ENCODE measurements around the gene SCAMP4.

SCAMP4 gene

DNA sequence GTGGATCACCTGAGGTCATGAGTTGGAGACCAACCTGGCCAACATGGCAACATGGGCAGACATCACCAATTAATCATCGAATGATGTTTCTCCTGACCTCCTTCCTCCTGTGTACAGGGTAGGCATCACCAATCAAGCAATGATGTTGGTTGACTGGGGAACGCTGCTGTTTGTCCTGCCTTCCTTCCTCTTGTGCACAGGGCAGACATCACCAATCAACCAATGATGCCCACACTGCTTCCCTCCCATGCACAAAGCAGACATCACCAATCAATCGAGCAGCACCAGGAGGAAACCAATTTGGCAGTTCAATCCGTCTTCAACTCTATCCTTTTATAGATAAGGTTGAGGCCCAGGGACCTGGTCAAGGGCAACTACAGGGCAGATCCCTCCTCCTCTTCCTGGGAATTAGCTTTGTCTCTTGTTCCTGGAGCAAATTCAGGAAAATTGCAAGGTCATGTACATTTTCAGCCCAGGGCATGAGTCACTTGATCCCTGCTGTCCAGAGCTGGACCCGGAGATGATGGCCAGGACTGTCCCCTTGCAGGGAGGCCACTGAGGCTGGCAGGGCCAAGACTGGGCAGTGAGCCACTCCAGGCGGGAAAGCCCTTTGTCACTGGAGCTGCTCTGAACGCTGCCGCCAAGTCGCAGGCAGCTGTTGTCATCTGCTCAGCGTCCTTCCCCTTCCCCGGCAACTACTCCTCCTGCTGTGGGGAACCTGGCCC is 30.4 kb downstream of the SCAMP4 start:
- in situ Hi-C loops (cut with HindIII; ENCODE audit: low sequenced_read_pairs) = loop anchor here (5.0 kb wide), 3 partner anchors 57 to 147 kb away; partner anchors contain the start of gene BTBD2

DNA sequence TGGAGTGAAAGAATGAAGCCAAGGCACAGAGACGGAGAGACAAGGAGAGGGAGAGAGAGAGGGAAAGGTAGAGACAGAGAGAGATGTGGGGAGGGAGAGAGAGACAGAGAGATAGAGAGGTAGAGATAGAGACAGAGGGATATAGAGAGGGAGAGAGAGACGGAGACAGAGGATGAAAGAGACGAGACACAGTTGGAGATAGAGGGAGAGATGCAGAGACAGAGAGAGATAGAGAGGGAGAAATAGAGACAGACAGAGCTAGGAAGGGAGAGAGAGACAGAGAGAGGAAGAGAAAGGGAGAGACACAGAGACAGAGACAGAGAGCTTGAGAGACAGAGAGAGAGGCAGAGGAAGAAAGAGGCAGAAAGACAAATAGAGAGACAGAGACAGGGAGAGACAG is 31.2 kb downstream of the SCAMP4 start:
- in situ Hi-C loops (cut with HindIII; ENCODE audit: low sequenced_read_pairs) = loop anchor here (5.0 kb wide), 3 partner anchors 56 to 146 kb away; partner anchors contain the start of gene BTBD2

DNA sequence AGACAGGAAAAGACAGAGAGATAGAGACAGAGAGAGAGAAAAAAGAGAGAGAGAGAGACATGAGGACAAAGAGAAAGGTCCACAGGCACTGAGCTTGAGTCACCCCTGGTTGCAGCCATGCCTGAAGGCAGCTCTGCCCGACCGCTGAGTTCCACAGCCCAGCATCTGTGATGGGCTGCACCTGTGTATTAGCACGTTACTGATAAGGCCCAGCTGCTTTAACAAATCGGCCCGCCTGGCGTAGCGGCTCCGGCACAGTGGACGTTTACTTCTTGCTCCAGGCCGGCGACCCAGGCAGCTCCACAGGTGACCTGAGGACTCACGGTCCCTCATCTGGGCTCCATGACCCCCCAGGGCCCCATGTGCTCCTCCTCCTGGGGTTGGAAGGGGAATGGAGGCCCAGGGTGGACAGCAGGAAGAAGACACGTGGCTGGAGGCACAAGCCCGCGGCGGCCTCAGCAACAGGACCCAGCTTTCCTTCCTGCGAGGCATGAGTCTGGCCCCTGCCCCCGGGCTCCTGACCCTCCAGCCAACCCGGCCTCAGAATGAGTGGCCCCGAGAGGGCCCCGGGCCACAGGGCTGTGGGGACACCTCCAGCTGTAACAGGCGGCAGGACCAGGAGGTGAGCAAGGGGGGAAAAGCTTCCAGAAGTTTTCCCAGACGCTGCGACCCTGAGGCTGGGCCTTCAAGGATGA is 31.9 kb downstream of the SCAMP4 start:
- in situ Hi-C loops (cut with HindIII; ENCODE audit: low sequenced_read_pairs) = loop anchor here (5.0 kb wide), 3 partner anchors 55 to 145 kb away; partner anchors contain the start of gene BTBD2

DNA sequence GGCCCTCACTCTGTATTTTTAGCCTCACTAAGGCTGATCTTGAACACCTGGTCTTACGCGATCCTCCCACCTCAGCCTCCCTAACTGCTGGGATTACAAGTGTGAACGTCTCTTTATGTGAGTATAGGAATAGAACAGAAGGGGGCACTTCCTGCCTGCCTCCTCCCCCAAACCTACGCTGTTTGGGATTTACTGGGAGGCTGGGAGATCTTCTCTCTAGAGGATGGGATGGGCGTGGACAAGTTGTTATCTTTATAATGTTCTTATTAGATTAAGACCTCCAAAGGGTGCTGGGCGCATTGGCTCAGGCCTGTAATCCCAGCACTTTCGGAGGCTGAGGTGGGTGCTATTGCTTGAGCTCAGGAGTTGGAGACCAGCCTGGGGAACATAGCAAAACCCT is 32.9 kb downstream of the SCAMP4 start:
- in situ Hi-C loops (cut with HindIII; ENCODE audit: low sequenced_read_pairs) = loop anchor here (5.0 kb wide), 3 partner anchors 54 to 144 kb away; partner anchors contain the start of gene BTBD2

DNA sequence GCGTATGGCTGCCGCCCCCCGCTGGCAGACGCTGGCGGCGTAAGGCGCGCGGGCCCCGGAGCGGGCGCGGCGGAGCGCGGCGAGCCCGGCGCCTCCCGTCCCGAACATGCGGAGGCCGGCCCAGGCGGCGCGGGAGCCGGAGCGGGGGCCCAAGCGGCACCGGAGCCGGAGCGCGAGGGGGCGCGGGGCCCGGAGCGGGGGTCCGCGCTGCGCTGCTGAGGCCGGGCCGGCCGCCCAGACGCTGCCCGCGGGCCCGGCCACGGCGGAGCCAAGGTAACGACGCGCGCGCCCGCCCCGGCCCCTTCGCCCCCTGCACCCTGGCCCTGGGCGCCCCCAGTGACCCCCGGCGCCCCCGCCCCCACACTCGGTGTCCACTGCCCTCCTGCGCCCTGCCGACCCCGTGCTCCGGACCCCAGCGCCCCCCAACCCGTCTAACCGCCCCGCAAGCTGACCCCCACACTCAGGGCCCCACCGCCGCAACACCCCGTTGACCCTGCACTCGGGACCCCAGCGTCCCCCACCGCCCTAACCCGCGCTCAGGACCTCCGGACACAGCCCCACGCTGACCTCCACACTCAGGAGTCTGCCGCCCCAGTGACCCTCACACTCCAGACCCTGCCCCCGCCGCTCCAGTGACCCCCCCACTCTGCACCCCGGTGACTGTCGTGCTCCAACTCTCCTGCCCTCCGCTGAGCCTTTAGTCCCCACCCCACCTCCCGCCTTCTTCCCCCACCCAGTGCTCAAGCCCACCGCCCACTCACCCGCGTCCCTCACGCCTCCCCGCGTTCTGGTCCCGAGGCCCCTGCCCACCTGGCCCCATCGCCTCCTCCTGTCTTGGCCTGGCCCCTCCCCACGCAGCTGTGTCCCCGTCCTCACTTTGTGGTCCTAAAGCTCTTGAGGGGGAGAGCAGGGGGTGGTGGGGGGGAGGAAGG is 36.2 kb downstream of the SCAMP4 start, which contains the start of gene CSNK1G2:
CSNK1G2 (plus strand) TSS at position 27 of the 932 bp plus-strand sequence. CDS start 28,601 bp downstream, outside the sequence.
- in situ Hi-C loops (cut with HindIII; ENCODE audit: low sequenced_read_pairs) = no loop called here

DNA sequence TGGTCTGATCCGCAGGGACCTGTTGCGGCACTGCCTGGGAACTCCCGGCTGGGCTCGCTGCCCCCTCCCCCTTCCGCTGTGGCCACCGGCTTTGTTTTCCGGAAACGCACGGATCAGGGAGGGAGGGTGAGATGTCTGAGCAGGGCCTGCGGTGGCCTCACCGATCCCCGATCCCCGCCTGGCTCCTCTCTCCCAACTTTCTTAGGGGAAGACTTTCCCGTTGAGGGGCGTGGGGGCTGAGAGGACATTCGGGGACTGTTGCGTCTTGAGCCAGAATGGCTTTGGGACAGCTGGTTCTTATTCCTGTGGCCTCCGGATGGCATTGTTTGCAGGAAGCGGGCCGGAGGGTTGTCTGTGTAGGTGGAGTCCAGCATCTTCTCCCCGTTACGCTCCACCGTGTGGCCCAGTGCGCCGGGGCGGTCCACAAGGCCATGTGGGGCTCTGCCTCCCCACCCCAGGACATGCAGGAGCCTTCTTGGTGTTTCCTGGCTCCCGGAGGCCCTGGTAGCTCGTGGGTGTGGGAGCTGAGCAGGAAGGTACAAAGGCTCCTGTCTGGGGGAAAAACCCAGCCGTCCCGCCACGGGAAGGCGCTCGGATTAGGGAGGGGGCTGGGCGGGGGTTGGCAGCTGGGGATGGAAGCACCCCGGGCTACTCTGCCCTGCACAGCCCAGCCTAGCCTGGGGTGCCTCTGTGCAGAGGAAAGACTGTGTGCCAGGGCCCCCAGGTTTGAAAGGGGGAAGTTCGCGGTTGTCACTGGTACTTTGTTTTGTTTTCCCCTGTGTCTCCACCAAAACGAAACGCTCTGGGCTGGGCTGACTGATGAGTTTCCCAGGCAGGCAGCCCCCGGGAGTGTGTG is 37.1 kb downstream of the SCAMP4 start:
- in situ Hi-C loops (cut with HindIII; ENCODE audit: low sequenced_read_pairs) = no loop called here

DNA sequence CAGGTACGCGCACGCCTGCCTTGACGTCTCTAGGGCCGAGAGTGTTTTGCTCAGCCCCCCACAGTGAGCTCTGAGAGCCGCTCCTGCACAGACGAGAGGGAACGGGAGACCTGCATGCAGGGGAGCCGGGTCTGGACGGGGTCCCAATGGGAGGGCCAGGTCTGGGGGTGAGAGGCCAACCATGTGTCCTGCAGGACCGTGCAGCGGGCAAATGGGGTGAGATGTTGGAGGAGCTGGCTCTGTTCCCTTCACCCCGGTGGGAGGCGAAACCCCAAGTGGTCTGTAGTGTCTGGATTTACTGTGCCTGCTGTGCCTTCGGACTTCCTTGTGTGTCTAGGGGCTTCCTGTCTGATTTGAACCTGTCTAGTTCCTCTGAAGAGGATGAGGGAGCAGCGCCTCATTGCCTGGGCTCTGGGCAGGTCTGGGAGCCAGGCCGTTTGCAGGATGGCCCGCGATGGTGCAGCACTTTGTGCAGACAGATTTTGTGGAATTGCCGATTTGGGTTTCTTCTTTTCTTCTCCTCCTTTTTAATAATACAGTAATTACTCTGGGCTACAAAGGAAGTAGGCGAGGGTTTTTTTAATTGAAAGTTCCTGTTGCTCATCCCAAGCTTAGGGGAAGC is 37.8 kb downstream of the SCAMP4 start:
- in situ Hi-C loops (cut with HindIII; ENCODE audit: low sequenced_read_pairs) = no loop called here

DNA sequence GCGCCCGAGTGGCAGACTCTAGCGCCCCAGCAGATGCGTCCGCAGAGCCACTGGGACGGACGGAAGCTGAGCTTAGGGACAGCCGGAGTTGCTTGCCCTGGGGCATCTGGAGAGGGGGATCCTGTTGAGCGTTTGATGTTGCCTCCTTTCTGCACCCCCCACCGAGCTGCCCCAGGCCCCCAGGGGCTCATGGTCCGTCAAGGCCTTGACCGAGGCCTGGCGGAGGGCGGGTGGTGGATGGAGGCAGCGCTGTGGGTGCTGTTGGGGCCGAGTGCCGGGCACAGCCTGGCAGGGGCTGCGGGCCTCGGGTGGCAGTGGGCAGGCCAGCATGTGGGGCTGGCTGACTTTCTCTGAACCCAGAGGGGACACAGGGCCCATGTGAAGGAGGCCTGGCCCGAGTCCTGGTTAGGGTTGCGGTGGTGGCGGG is 38.5 kb downstream of the SCAMP4 start:
- in situ Hi-C loops (cut with HindIII; ENCODE audit: low sequenced_read_pairs) = no loop called here

DNA sequence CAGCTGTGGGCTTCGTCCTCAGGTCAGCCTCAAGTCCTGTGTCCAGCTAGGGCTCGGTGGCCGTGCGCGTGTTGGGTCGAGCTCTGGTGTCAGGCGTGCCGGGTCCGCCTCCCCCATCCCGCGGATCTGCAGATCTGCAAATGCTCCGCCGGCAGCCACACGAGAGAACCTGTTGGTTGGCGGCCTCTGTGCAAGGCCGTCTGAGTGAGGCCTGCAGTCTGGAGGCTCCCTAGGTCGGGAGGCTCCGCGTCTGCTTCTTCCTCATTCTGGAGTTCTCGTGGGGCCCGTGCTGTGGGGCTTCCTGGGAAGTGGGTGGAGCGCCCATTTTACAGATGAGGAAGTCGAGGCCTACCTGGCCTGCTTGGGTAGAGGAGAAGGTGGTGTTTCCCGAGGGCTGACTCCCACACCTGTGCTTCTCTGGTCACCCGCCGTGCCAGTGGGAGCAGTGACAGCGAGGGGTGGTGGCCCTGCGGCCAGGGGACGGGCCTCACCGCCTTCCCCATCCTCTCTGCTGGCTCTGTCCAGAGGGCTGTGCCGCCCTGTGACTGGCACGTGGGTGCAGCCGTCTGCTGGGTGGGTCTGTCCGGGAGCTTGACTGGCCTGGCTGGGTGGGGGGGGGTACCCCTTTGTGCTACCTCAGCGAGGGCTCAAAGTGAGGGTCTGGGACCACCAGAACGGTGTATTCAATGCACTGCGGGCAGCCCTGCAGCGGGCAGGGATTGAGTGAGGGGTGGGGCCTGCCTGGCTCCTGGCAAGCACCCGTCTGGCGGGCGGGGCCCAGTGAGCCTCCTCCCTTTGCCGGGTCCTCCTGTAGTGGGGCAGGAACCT is 39.1 kb downstream of the SCAMP4 start:
- in situ Hi-C loops (cut with HindIII; ENCODE audit: low sequenced_read_pairs) = no loop called here

DNA sequence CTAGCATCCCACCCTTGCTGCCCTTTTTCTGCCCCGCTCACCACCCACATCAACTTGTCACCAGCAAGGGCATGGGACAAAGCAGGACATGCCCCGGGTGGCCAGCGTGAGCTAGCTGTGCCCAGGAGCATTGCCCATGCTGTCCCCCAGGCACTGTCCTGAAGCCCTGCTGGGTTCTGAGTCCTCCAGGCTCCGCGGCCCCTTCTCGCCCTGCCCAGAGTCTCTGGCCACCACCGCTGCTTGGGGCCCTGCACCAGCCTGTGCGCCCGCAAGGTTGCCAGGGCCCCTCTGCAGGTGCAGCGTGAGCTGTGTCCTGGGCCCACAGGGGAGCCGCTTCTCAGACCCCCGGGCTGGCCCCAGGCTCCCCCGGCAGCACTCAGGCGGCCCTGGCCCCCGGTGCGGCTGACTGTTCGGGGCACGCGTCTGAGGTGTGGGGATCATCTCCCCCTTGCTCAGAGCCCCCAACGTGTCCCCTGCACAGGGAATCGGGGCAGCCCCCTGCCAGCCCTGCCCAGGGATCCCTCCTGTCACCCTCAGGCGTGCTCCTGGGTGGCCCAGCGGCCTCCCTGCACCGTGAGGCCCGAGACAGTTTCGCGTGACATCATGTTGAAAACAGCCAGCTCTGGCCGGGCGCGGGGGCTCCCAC is 39.8 kb downstream of the SCAMP4 start:
- in situ Hi-C loops (cut with HindIII; ENCODE audit: low sequenced_read_pairs) = no loop called here

DNA sequence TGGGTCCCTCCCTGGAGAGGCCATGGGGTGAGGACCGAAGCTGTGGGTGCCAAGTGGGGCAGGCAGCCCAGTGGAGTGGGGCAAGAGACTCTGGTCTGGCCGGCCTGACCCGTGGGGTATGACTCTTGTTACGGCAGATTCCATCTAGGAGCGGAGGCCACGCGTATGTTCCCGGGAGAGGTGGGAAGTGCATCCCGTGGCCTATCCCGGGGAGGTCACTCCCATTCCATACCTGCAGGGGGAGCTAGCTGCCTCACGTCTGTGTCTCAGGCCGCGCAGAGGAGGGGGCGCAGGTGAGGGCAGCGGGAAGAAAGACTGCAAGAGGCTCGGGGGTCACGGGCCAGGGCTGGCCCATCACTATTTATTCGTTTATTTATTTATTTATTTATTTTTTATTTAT is 40.7 kb downstream of the SCAMP4 start:
- in situ Hi-C loops (cut with HindIII; ENCODE audit: low sequenced_read_pairs) = no loop called here

DNA sequence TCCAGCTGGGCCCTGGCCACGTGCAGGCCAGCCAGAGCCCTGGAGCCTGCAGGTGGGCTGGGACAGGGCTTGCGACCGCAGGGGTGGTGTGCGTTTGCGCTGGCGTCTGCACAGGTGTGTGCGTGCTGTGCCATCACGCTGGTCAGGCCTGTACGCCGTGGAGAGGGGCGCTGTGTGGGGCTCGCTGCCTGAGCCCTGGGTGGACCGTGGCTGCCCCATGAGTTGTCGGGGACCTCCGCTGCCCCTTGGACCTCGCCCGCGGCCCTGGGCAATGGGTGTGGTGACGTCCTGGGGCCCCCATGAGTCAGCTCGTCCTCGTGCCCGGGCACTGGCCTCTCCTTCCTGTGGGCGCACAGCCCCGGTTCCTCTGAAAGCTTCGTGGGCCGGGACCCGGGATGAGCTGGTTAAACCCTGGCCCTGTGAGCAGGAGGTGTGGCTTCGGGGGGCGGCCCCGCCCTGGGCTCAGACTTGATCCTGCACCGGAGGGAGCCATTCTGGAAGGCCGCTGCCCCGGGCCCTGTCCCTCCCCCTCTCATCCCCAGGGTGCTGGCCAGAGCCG is 42.5 kb downstream of the SCAMP4 start:
- in situ Hi-C loops (cut with HindIII; ENCODE audit: low sequenced_read_pairs) = no loop called here

DNA sequence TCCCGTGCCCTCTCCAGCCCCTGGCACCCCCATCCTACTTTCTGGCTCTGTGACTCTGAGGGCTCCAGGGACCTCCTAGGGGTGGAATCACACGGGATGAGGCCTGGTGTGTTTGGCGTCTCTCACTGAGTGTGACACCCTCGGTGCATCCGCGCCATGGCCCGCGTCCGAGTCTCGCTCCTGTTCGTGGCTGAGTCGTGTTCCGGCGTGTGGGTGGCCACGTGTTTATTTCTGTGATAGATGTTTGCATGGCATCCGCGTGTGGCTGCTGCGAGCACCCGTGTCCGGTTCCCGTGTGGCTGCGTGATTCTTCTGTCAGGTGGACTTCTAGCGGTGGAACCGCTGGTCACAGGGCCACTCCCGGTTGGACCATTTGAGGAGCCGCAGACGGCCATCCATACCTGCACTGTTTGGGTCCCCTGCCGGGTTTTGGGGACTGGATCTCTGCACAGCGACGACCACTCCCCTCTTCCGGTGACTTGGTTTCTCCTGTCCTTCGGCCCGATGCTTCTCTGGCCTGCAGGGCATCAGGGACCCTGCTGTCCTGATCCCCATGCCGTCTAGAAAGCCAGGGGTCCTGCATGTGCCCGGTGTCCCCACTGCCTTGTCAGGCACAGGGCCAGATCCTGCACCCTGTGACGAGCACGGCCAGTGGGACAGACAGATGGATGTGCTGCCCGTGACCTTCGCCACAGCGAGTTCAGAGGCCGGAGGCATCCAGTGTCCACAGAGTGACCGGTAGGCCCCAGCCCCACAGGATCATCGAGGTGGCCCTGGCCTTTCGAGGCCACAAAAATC is 44.3 kb downstream of the SCAMP4 start:
- in situ Hi-C loops (cut with HindIII; ENCODE audit: low sequenced_read_pairs) = no loop called here

DNA sequence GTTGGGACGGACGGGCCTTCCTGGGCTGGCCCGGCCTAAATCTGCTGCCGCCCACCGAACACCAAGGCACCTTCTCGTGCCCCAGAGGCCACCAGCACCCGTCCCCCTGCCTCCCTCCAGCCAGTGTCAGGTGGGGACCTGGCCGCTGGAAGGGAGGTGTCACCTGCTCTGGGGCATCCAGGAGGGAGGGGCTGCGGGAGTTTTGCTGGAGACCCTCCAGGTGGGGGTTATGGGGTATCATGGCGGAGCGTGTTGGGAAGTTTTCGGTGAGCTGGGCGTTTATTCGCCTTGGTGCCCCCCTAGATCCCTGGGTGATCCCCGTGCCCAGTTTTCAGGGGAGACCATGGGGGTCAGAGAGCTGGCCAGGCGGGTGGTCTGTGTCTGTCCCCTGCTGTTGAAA is 45.4 kb downstream of the SCAMP4 start:
- in situ Hi-C loops (cut with HindIII; ENCODE audit: low sequenced_read_pairs) = no loop called here

DNA sequence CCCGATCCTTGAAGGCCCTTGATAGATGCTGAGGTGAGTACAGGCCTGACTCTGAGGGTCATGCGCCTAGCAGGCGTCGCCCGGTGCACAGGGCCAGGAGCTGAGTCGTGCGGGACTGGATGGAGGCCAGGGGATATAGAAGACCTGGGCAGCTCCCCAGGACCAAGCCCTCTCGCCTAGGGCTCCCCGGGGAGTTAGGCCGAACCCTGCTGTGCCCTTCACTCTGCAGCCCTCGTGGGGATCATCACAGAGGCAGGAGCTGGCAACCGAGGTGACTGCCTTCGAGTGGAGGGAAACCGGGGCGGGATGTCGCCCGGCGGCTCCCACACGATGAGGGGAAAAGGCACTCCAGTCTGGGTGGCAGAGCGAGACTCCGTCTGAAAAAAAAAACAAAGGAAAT is 47.4 kb downstream of the SCAMP4 start:
- in situ Hi-C loops (cut with HindIII; ENCODE audit: low sequenced_read_pairs) = no loop called here

DNA sequence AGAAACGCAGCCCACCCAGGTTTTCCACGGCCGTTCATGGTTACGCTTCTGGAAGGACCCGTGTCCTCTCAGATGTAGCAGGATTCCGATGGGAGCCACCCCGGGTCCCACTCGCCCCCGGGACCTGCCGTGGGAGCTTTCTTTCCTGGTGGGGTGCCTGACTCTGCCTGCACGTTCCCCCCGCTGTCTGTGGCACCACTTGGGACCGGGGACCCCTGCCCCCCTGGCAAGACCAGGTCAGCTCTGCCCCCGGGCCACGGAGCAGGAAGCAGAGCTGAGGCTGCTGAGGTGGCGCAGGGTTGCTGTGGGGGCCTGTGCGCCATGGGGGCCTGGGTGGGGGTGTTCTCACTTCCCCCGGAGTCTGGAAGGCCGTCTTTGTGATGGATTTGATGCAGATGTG is 47.8 kb downstream of the SCAMP4 start:
- in situ Hi-C loops (cut with HindIII; ENCODE audit: low sequenced_read_pairs) = no loop called here

DNA sequence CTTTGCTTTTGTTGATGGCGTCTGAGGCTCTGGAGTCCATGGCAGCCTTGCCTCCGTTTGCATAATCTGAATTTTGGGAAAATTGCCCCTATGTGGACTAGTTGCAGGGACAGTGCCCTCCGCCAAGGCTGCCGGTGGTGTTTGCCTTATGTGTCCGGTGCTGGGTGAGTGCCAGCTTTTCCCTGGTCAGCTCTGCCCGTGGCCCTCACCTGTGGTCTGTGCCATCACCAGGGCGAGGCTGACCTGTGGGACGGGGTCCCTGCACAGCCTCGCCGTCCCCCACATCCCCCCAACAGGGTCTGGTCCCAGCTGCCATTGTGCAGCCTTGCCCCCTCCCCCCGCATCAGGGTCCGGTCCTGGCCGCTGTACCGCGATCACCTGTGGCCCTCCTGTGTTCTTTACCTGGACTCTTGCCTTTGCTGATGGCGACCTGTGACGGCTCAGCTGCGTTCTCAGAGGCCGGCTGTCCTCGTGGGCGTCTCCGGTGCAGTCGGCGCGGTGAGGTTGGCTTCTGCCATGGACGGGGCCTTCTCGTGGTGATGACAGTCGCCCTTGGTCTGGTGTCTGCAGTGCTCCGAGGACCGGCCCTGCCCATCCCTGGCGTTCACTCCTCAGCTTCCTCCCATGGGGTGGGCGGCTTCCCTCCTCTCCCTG is 48.4 kb downstream of the SCAMP4 start:
- in situ Hi-C loops (cut with HindIII; ENCODE audit: low sequenced_read_pairs) = no loop called here

Data from endothelial cell of hepatic sinusoid (primary cell).